Measurements from ENCODE around the gene C1QTNF1.

GRCh38 chr17:79092567-79092966, 68.6 kb downstream of the C1QTNF1 start:
- no peak for TF ChIP-seq POLR2A (IDR thresholded peaks at IDR 0.05)
- TF ChIP-seq CTCF (IDR thresholded peaks at IDR 0.05) = no peak

All from Peyer's patch (tissue), 4 donors.